CD14-positive monocyte (primary cell): ENCODE results near the gene WDR4. TPM values are rescaled to one million over a fixed set of nuclear protein-coding genes. Genes with fewer than 3 reads are reported as not detected.

ENCODE experiments used
- DNase-seq, 3 donors: peaks; one replicate each; pipeline ENCODE4 v3.0.0-alpha.2; 2011 to 2022
- H2AFZ ChIP-seq: 2 replicates; pipeline ENCODE4 v1.6.0; 2012; ENCODE audit warnings: mild to moderate bottlenecking, low read depth, low read length, inconsistent platforms; ENCODE audit not compliant: insufficient read depth, poor library complexity, severe bottlenecking
- H3K27ac ChIP-seq, 2 donors: 1 replicate in 1 of 2; 2 replicates in 1 of 2; pipeline ENCODE4 v1.5.1; 2012 to 2013; ENCODE audit warnings: low read length in 2 of 2, control low read depth in 1 of 2, inconsistent platforms in 1 of 2, low read depth in 1 of 2, mild to moderate bottlenecking in 1 of 2
- H3K27me3 ChIP-seq, 2 donors: one replicate each; pipeline versions ENCODE4 v1.6.0 to v1.6.1; 2011 to 2013; ENCODE audit warnings: low read length in 2 of 2; ENCODE audit not compliant: control insufficient read depth in 2 of 2, insufficient read depth in 2 of 2
- H3K36me3 ChIP-seq, 2 donors: replicated peaks in 1 of 2; 1 replicate in 1 of 2; 2 replicates in 1 of 2; pipeline versions ENCODE4 v1.5.1 to v1.6.1; 2012 to 2013; ENCODE audit warnings: low read length in 2 of 2, control low read depth in 1 of 2, inconsistent platforms in 1 of 2, mild to moderate bottlenecking in 1 of 2; ENCODE audit not compliant: insufficient read depth in 2 of 2, control insufficient read depth in 1 of 2
- H3K4me1 ChIP-seq, 2 donors: 1 replicate in 1 of 2; 2 replicates in 1 of 2; pipeline versions ENCODE4 v1.5.1 to v1.6.1; 2012 to 2013; ENCODE audit warnings: low read length in 2 of 2, control low read depth in 1 of 2, inconsistent platforms in 1 of 2, mild to moderate bottlenecking in 1 of 2, moderate library complexity in 1 of 2; ENCODE audit not compliant: insufficient read depth in 2 of 2, control insufficient read depth in 1 of 2
- H3K4me2 ChIP-seq: replicated peaks from 2 replicates; pipeline ENCODE3; 2012; ENCODE audit warnings: low read length, moderate library complexity, mild to moderate bottlenecking; ENCODE audit not compliant: poor library complexity, severe bottlenecking; ENCODE audit errors: extremely low read depth
- H3K4me3 ChIP-seq, 3 experiments: fragments of 200-600 bp in 1 of 3; sonication (generic) in 1 of 3; replicated peaks in 1 of 3; 1 replicate in 2 of 3; 2 replicates in 1 of 3; pipeline ENCODE4 v1.5.1; 2011 to 2013; ENCODE audit warnings: low read length in 3 of 3, mild to moderate bottlenecking in 3 of 3, control low read depth in 2 of 3, low read depth in 2 of 3, inconsistent platforms in 1 of 3, moderate library complexity in 1 of 3
- H3K79me2 ChIP-seq: 2 replicates; pipeline ENCODE4 v1.6.0; 2012; ENCODE audit warnings: mild to moderate bottlenecking, control low read depth, inconsistent platforms, low read length, moderate library complexity; ENCODE audit not compliant: insufficient read depth
- H3K9ac ChIP-seq: 2 replicates; pipeline ENCODE4 v1.6.0; 2017; ENCODE audit warnings: low read length, mild to moderate bottlenecking; ENCODE audit not compliant: insufficient read depth, poor library complexity, severe bottlenecking
- H3K9me3 ChIP-seq, 2 donors: replicated peaks in 1 of 2; 1 replicate in 1 of 2; 2 replicates in 1 of 2; pipeline versions ENCODE4 v1.5.1 to v1.6.1; 2012 to 2013; ENCODE audit warnings: low read length in 2 of 2, control low read depth in 1 of 2; ENCODE audit not compliant: control insufficient read depth in 1 of 2, insufficient read depth in 1 of 2
- H4K20me1 ChIP-seq: 2 replicates; pipeline ENCODE4 v1.6.0; 2012; ENCODE audit warnings: mild to moderate bottlenecking, low read length, control low read depth, moderate library complexity; ENCODE audit not compliant: insufficient read depth
- H3K27ac Mint-ChIP-seq, 7 donors: one replicate each; pipeline ENCODE4 v1.8.0; 2020; ENCODE audit warnings: mild to moderate bottlenecking in 7 of 7, mixed read lengths in 7 of 7, moderate library complexity in 6 of 7, inconsistent platforms in 2 of 7
- H3K27me3 Mint-ChIP-seq, 3 donors: one replicate each; pipeline ENCODE4 v1.8.0; 2021 to 2022; ENCODE audit warnings: low read depth in 3 of 3, mild to moderate bottlenecking in 3 of 3, mixed read lengths in 3 of 3, moderate library complexity in 3 of 3, inconsistent platforms in 1 of 3
- H3K36me3 Mint-ChIP-seq, 2 donors: one replicate each; pipeline ENCODE4 v1.8.0; 2020; ENCODE audit warnings: mixed read lengths in 2 of 2, inconsistent platforms in 1 of 2, mild to moderate bottlenecking in 1 of 2
- H3K4me1 Mint-ChIP-seq: one replicate; pipeline ENCODE4 v1.8.0; 2020; ENCODE audit warnings: mild to moderate bottlenecking, mixed read lengths
- H3K4me3 Mint-ChIP-seq, 2 donors: one replicate each; pipeline ENCODE4 v1.8.0; 2020; ENCODE audit warnings: mild to moderate bottlenecking in 2 of 2, mixed read lengths in 2 of 2, moderate library complexity in 1 of 2
- H3K9me3 Mint-ChIP-seq, 7 donors: one replicate each; pipeline ENCODE4 v1.8.0; 2020 to 2022; ENCODE audit warnings: mixed read lengths in 7 of 7, mild to moderate bottlenecking in 6 of 7, moderate library complexity in 6 of 7, inconsistent platforms in 2 of 7
- whole genome bisulfite sequencing: methylation state at CpG from one replicate; pipeline ENCODE4 v1.1.5; 2013; ENCODE audit warnings: missing lambda C conversion rate; ENCODE audit not compliant: insufficient coverage; 5-methylcytosine and 5-hydroxymethylcytosine counted together
- intact Hi-C, 2 donors: fragments of 100-400 bp; cut with micrococcal nuclease; formaldehyde crosslinking; loops; one replicate each; pipeline versions ENCODE4 v1.15.0 to v1.15.1; 2023
- polyA plus RNA-seq, 3 donors: library from polyadenylated mRNA; depleted of rRNA in 1 of 3; unstranded in 2 of 3; stranded (reverse) in 1 of 3; fragments of 300-500 nt in 2 of 3; fragments of >200 nt in 1 of 3; fragmentation: Illumina TruSeq in 2 of 3; gene quantifications; 1 replicate in 2 of 3; 2 replicates in 1 of 3; pipeline ENCODE4 v1.2.3, GENCODE V29; 2012 to 2021
- TF ChIP-seq, protein P1 (sequence below): fragments of 200-600 bp; IDR thresholded peaks from one replicate; pipeline ENCODE4 v1.8.0; 2022; ENCODE audit warnings: antibody characterized with exemption, mild to moderate bottlenecking

Gene WDR4
- polyA plus RNA-seq, 3 donors, result 2.9 to 7.0 (median 3.6) TPM

DNA sequence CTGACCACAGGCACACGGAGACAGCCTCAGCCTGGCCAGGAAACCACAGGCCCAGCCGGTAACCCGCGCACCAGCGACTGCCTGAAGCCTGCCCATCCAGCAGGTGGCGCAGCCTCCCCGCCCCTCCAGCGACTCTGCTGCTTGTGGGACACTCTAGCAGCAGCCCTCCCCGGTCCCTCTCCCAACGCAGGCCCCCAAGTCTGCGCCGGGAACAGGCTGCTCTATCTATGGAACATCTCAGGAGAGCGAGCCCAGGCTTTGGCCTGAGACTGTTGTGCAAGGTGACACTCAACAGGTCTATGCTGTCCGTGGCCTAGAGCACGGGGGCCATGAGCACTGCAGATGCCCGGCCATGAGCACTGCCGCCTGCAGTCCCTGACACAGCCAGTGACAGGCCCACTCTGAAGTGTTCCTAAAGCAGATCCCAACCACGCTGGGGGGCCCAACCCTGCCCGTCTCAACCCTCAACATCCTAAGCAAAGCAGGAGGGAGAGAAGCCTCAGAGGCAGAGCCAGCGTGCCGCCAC, 28.4 kb downstream of the WDR4 start:
- Mint-ChIP-seq H3K4me3 (no peak overlapping the region), H3K27me3 (peaks cover 0 to 3% (median 0%) of the 10 kb centered on the region in 3 donors), H3K36me3 (peaks cover 80 to 98% of the 10 kb centered on the region in 2 donors), H3K27ac (peak overlapping the region in 1 of 7 donors; percentile 10), H3K4me1 (no peaks in the 10 kb centered on the region), H3K9me3 (peaks cover 0 to 4% (median 0%) of the 10 kb centered on the region in 7 donors)
- TF ChIP-seq, protein P1, sequence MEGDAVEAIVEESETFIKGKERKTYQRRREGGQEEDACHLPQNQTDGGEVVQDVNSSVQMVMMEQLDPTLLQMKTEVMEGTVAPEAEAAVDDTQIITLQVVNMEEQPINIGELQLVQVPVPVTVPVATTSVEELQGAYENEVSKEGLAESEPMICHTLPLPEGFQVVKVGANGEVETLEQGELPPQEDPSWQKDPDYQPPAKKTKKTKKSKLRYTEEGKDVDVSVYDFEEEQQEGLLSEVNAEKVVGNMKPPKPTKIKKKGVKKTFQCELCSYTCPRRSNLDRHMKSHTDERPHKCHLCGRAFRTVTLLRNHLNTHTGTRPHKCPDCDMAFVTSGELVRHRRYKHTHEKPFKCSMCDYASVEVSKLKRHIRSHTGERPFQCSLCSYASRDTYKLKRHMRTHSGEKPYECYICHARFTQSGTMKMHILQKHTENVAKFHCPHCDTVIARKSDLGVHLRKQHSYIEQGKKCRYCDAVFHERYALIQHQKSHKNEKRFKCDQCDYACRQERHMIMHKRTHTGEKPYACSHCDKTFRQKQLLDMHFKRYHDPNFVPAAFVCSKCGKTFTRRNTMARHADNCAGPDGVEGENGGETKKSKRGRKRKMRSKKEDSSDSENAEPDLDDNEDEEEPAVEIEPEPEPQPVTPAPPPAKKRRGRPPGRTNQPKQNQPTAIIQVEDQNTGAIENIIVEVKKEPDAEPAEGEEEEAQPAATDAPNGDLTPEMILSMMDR, result peak; percentile 56
- Histone ChIP-seq H3K4me2 (no peak overlapping the region), H3K27me3 (no peaks in the 10 kb centered on the region), H2AFZ (no peak overlapping the region), H3K36me3 (peaks cover 79 to 95% of the 10 kb centered on the region in 2 donors), H3K79me2 (no peaks in the 10 kb centered on the region), H4K20me1 (no peaks in the 10 kb centered on the region), H3K9me3 (no peaks in the 10 kb centered on the region), H3K4me1 (no peaks in the 10 kb centered on the region), H3K27ac (no peak overlapping the region), H3K4me3 (no peak overlapping the region), H3K9ac (no peak overlapping the region)
- WGBS, result 65% methylated on average over 20 of the region's 21 CpGs
- intact Hi-C loops, result no loop called here
- peak in 1 of 3 donors; percentile 2 for DNase-seq

DNA sequence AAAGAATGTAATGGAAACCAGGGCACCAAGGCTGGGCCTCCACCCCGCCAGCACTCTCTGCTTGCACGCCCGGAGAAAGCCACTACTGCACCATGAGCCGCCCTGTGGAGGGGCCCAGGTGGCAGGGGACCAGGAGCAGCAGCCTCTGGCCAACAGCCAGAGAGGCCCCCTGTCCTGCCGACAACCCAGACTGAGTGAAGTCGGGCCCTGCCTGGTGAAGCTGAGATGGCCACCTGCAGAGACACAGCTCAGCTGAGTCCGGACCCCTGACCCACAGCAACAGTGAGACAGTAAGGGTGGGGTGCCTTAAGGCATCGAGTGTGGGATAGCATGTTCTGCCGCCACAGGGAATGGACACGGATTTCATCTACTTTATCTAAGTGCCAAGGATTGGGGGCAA, 28.9 kb downstream of the WDR4 start:
- H3K9me3 ChIP-seq, result no peaks in the 10 kb centered on the region
- H3K4me3 Mint-ChIP-seq, result no peak overlapping the region
- no peaks in the 10 kb centered on the region for H3K4me1 ChIP-seq
- H2AFZ ChIP-seq, result no peak overlapping the region
- H3K27me3 ChIP-seq, result no peaks in the 10 kb centered on the region
- peaks cover 0 to 4% (median 0%) of the 10 kb centered on the region in 7 donors for H3K9me3 Mint-ChIP-seq
- no peak overlapping the region for H3K27ac Mint-ChIP-seq
- H4K20me1 ChIP-seq, result no peaks in the 10 kb centered on the region
- peaks cover 79 to 98% of the 10 kb centered on the region in 2 donors for H3K36me3 Mint-ChIP-seq
- 95% methylated on average over 10 of the region's 10 CpGs for WGBS
- TF ChIP-seq, protein P1, result no peak
- H3K36me3 ChIP-seq, result peaks cover 78 to 95% of the 10 kb centered on the region in 2 donors
- peaks cover 0 to 3% (median 0%) of the 10 kb centered on the region in 3 donors for H3K27me3 Mint-ChIP-seq
- no peak overlapping the region for H3K4me3 ChIP-seq
- no peak overlapping the region for H3K4me2 ChIP-seq
- intact Hi-C loops, result no loop called here
- no peaks in the 10 kb centered on the region for H3K4me1 Mint-ChIP-seq
- no peak overlapping the region for H3K27ac ChIP-seq
- H3K9ac ChIP-seq, result no peak overlapping the region
- H3K79me2 ChIP-seq, result no peaks in the 10 kb centered on the region
- no peak for DNase-seq
